ENCODE data around the gene WDR20.
"Not testable (repeated sequence)": the region's sequence is repeated elsewhere in the genome, so short reads cannot be mapped to it uniquely, and the experiment has no call there.

WDR20 gene

GRCh38 chr14:102131741-102132140 lies 8.0 kb upstream of the WDR20 start:
- no peak for DNase-seq

- not testable (repeated sequence) for DNase-seq
Observed at GRCh38 chr14:102134021-102134420, 5.7 kb upstream of the WDR20 start.

- peak in 7 of 51 donors; percentile 3 to 20 (median 17) for DNase-seq
Observed at GRCh38 chr14:102134719-102135118, 5.0 kb upstream of the WDR20 start.

GRCh38 chr14:102135456-102135855 lies 4.2 kb upstream of the WDR20 start:
- not testable (repeated sequence) for DNase-seq

- DNase-seq, result no peak
Observed at GRCh38 chr14:102138535-102138934, 1.2 kb upstream of the WDR20 start.

- peak in 4 of 51 donors; percentile 32 to 53 (median 42) for DNase-seq
Observed at GRCh38 chr14:102138961-102139285, 774 bp upstream of the WDR20 start.

- DNase-seq, result peak in 29 of 51 donors; percentile 11 to 65 (median 43)
Observed at GRCh38 chr14:102140027-102140749, 491 bp downstream of the WDR20 start.

- peak in 1 of 51 donors; percentile 53 for DNase-seq
Observed at GRCh38 chr14:102140750-102141145, 1.1 kb downstream of the WDR20 start.

- no peak for DNase-seq
Observed at GRCh38 chr14:102141797-102142196, 2.1 kb downstream of the WDR20 start.

GRCh38 chr14:102144914-102145313 lies 5.2 kb downstream of the WDR20 start:
- DNase-seq, result peak in 1 of 51 donors; percentile 5

- DNase-seq, result no peak
Observed at GRCh38 chr14:102145395-102145794, 5.7 kb downstream of the WDR20 start.

- no peak for DNase-seq
Observed at GRCh38 chr14:102146423-102146822, 6.7 kb downstream of the WDR20 start.

GRCh38 chr14:102150083-102150482 lies 10.4 kb downstream of the WDR20 start:
- no peak for DNase-seq

- DNase-seq, result no peak
Observed at GRCh38 chr14:102150744-102151143, 11.0 kb downstream of the WDR20 start.

- DNase-seq, result not testable (repeated sequence)
Observed at GRCh38 chr14:102151411-102151810, 11.7 kb downstream of the WDR20 start.

GRCh38 chr14:102154121-102154520 lies 14.4 kb downstream of the WDR20 start:
- no peak for DNase-seq

GRCh38 chr14:102154821-102155549 lies 15.3 kb downstream of the WDR20 start:
- no peak for DNase-seq

GRCh38 chr14:102157346-102157745 lies 17.6 kb downstream of the WDR20 start:
- no peak for DNase-seq

- no peak for DNase-seq
Observed at GRCh38 chr14:102158797-102159196, 19.1 kb downstream of the WDR20 start.

- DNase-seq, result no peak
Observed at GRCh38 chr14:102159841-102160240, 20.1 kb downstream of the WDR20 start.

- DNase-seq, result no peak
Observed at GRCh38 chr14:102162487-102162886, 22.8 kb downstream of the WDR20 start.

GRCh38 chr14:102164241-102164641 lies 24.5 kb downstream of the WDR20 start:
- DNase-seq, result peak in 1 of 51 donors; percentile 19

- DNase-seq, result no peak
Observed at GRCh38 chr14:102164965-102165364, 25.3 kb downstream of the WDR20 start.

All from hypothalamus (tissue), 51 donors.